Right ventricle myocardium inferior (tissue), 1 donor: ENCODE measurements around the gene BSDC1. TPM values are rescaled to one million over a fixed set of nuclear protein-coding genes. Genes with fewer than 3 reads are reported as not detected.
"Not testable (repeated sequence)": the region's sequence is repeated elsewhere in the genome, so short reads cannot be mapped to it uniquely, and the experiment has no call there.

Source experiments
- ATAC-seq: fragments of 200-7000 bp; cut with Tn5 transposase; one replicate; pipeline ENCODE4 v1.9.1; 2020; ENCODE audit warnings: mild to moderate bottlenecking, moderate library complexity
- DNase-seq: peaks from one replicate; pipeline ENCODE4 v3.0.0; 2021; ENCODE audit errors: missing footprints
- intact Hi-C: fragments of 100-400 bp; cut with DNase I; formaldehyde crosslinking; loops from one replicate; pipeline ENCODE4 v1.11.0; 2022
- long read RNA-seq: library from polyadenylated mRNA; unstranded; transcript quantifications from one replicate; pipeline ENCODE4 v2.0.0, GENCODE V29; 2021
- total RNA-seq: library from RNA; stranded (reverse); fragmentation: NEBNext Ultra II Directional; extraction: Animal tissue kit (Norgen Biotek cat#: 25700); gene quantifications from one replicate; pipeline ENCODE4 v1.2.1, GENCODE V29; 2021
- donor health status: DM: no; HTN: yes; CAD: no; lungs with severe emphysema.

Gene BSDC1, protein sequence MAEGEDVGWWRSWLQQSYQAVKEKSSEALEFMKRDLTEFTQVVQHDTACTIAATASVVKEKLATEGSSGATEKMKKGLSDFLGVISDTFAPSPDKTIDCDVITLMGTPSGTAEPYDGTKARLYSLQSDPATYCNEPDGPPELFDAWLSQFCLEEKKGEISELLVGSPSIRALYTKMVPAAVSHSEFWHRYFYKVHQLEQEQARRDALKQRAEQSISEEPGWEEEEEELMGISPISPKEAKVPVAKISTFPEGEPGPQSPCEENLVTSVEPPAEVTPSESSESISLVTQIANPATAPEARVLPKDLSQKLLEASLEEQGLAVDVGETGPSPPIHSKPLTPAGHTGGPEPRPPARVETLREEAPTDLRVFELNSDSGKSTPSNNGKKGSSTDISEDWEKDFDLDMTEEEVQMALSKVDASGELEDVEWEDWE
- 41.8 TPM for total RNA-seq
- long read RNA-seq, transcript BSDC1-206 (11 exons, 2,846 nt): major isoform, 19 of 33 reads
- long read RNA-seq, partial matches to known transcripts: 7 of 33 reads
- long read RNA-seq, other reads (novel, unspliced or antisense): 2 of 33 reads

DNA sequence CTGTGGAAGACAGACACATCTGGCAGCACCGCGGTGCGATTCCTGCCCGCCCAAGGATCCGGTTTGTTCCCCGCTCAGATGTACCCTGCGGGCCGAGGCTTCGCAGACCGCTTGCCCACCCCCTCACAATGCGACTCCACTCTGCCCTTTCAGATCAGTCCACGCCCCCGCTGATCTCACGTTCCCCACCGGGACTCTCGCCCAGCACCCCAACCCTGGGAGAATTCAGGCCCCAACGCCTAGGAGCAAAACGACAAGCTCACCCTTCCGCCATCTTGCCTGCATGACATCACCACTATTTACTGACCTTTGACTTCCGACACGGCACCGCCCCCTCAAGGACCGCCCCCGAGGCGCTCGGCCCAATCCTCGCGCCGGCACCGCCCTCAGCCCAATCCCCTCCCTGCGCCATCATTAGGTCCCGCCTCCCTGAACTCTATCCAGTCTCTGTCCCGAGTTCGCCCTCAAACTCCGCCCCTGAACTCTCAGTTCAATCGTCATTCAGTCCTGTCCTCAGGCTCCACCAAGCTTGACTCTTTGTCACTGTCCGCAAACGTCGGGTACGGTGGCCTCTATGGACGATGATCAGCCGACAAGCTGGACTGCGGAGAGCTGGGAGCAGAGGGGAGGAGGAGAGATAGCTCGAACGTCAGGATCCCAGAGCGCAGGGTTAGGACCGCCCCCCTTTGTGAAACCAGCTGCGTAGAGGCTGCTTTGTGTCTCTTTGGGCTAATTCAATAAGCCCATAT is at the start of gene BSDC1:
Gene BSDC1, minus strand, starts transcription at position 301 of the 749 bp plus-strand sequence. Its CDS starts 27 bp downstream, at position 274.
- DNase-seq: peak; percentile 97
- ATAC-seq: peak; percentile 99
- intact Hi-C loops: loop anchor here (10.0 kb wide), 1 partner anchor 180 kb away; no protein-coding TSS in a partner anchor

DNA sequence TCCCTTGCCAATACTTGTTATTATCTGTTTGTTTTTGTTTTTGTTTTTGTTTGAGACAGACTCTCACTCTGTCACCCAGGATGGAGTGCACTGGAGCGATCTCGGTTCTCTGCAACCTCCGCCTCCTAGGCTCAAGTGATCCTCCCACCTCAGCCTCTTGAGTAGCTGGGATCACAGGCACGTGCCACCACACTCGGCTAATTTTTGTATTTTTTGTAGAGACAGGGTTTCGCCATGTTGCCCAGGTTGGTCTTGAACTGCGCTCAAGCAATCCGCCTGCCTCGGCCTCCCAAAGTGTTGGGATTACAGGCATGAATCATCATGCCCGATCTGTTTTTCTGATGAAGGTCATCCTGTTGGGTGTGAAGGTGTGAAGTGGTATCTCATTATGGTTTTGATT is 47.2 kb upstream of the BSDC1 start:
- intact Hi-C loops: loop anchor here (10.0 kb wide), 1 partner anchor 63 kb away; no protein-coding TSS in a partner anchor
- not testable (repeated sequence) for ATAC-seq, DNase-seq

- ATAC-seq: not testable (repeated sequence)
Observed at GRCh38 chr1:32438777-32439176, 44.5 kb upstream of the BSDC1 start.

GRCh38 chr1:32438136-32438535 is 43.9 kb upstream of the BSDC1 start:
- DNase-seq (no peak), ATAC-seq (no peak)
- intact Hi-C loops: no loop called here

More at GRCh38 chr1:32438777-32439176, 44.5 kb upstream of the BSDC1 start:
- DNase-seq, intact Hi-C loops: not testable (repeated sequence)

GRCh38 chr1:32431736-32432400 is 37.6 kb upstream of the BSDC1 start:
- intact Hi-C loops: no loop called here
- no peak for ATAC-seq
- no peak for DNase-seq

GRCh38 chr1:32427264-32427963 is 33.2 kb upstream of the BSDC1 start:
- intact Hi-C loops: no loop called here
- DNase-seq (no peak), ATAC-seq (no peak)

GRCh38 chr1:32426489-32427255 is 32.4 kb upstream of the BSDC1 start:
- DNase-seq (no peak), ATAC-seq (peak; percentile 28)
- intact Hi-C loops: no loop called here

DNA sequence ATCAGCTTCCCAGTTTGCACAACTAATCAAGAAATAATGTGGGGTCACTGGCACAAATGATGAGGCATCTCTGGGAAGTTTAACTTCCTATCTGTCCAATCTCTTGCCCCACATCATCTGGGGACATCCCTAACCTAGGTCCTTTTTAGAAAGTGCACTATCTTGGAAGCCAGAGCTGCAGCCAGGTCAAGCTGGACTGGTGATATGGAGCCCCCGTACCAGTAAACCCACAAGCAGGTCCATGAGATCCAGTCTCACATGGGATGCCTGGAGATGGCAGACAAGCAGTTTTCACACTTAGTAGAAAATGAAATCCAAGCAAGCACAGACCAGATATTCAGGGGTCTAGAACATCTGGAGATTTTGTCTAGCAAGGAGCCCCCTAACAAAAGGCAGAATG is 27.5 kb upstream of the BSDC1 start:
- DNase-seq (no peak), ATAC-seq (no peak)
- intact Hi-C loops: no loop called here

GRCh38 chr1:32414186-32414886 is 20.1 kb upstream of the BSDC1 start:
- intact Hi-C loops: no loop called here
- no peak for ATAC-seq
- no peak for DNase-seq

- DNase-seq: no peak
- peak; percentile 70 for ATAC-seq
- intact Hi-C loops: loop anchor here (1.0 kb wide), 1 partner anchor 12 kb away; no protein-coding TSS in a partner anchor
Observed at GRCh38 chr1:32413507-32414185, 19.4 kb upstream of the BSDC1 start.

- intact Hi-C loops: no loop called here
- DNase-seq (no peak), ATAC-seq (no peak)
Observed at GRCh38 chr1:32411261-32411660, 17.0 kb upstream of the BSDC1 start.

- intact Hi-C loops: no loop called here
- DNase-seq (no peak), ATAC-seq (no peak)
Observed at GRCh38 chr1:32406629-32407111, 12.4 kb upstream of the BSDC1 start.

- DNase-seq (no peak), ATAC-seq (no peak)
- intact Hi-C loops: no loop called here
Observed at GRCh38 chr1:32405672-32406467, 11.6 kb upstream of the BSDC1 start.

DNA sequence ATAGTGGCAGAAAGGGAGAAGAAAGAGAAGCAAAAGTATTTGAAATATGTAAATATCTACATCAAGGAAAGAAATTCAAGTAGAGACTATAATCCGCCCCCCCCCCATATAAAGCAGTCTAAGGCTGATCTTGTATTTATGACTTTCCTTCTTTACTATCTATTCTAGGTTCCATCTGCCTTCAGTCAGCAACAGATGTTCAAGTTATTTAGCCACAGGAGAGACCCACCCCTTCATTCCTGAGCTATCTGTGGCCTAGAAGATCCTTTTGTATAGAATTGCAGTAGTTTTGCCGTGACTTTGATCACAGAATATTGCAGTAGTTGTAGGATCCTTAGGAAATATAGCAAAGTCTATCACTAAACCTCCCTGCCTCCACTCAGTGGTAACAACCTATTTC is 10.7 kb upstream of the BSDC1 start:
- no peak for DNase-seq
- intact Hi-C loops: no loop called here
- ATAC-seq: no peak

DNA sequence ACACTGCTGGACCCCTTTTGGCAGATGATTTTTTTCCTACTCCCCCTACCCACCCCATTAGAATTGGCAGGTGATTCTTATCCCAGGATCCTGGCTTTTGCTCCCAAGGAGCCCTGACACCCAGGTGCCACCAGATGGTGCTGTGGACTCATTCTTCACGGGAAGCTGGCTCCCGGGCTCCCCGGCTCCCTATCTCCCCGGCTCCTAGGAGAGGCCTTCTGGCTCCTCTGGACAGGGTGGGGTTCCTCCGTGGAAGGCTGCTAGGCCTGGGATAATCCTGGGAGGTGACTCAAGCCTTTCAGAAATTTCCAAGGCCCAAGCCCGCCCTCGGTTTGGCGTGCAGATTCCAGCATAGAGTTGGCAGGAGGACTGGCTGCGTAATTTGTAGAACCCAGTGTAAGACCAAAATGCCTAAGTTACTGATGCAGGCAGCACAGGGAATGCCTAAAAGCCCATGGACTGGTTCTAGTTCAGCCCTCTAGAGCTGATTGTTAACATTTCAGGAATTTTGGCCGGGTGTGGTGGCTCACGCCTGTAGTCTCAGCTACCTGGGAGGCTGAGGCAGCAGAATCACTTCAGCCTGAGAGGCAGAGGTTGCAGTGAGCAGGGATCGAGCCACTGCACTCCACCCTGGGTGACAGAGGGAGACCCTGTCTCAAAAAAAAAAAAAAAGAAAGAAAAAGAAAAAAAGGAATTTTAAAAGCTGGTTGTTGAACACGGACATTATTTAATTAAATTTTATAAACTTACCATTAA is 6.8 kb upstream of the BSDC1 start:
- intact Hi-C loops: loop anchor here (1.0 kb wide), 1 partner anchor 12 kb away; no protein-coding TSS in a partner anchor
- DNase-seq (peak; percentile 93), ATAC-seq (peak; percentile 99)
